HCT116 (cell line): Measurements from ENCODE around the gene ATF7. TPM values are rescaled to one million over a fixed set of nuclear protein-coding genes. Genes with fewer than 3 reads are reported as not detected.

Source experiments
- ATAC-seq: fragments of 200-7000 bp; cut with Tn5 transposase; 2 replicates; pipeline ENCODE4 v1.9.1; 2020; ENCODE audit warnings: mild to moderate bottlenecking, moderate library complexity
- BruUV-seq: library from RNA; stranded (reverse); fragments of 400-500 nt; replicated peaks from 2 replicates; lab custom pipeline; 2021; lab: Mats Ljungman, UMichigan
- CTCF ChIA-PET: fragments of 300-600 bp; sonication (Branson Sonifier 250); formaldehyde crosslinking; loops from one replicate; lab custom pipeline; 2021; ENCODE audit warnings: antibody characterized with exemption; lab: Charles Lee
- POLR2A ChIA-PET: fragments of 300-600, 350-600 bp; sonication (Branson Sonifier 250); formaldehyde crosslinking; loops from one replicate; lab custom pipeline; 2021; ENCODE audit warnings: antibody characterized with exemption; lab: Charles Lee
- RAD21 ChIA-PET, 2 experiments: fragments of 300-600 bp; sonication (Branson Sonifier 250); formaldehyde crosslinking; loops; one replicate each; lab custom pipeline; 2023; ENCODE audit warnings: low total read pairs in 2 of 2; ENCODE audit not compliant: uncharacterized antibody in 2 of 2, unreplicated experiment in 2 of 2, low non-redundant PET in 1 of 2; lab: Charles Lee
- DNase-seq: peaks from one replicate; pipeline ENCODE4 v3.0.0-alpha.2; 2010; ENCODE audit warnings: low read depth, low spot score
- H2AFZ ChIP-seq: fragments of 200-600 bp; shearing (Covaris generic), sonication (generic); 2 replicates; pipeline ENCODE4 v1.6.1; 2017; ENCODE audit warnings: low read depth, mixed run types, mixed read lengths, antibody characterized with exemption, low read length; ENCODE audit not compliant: poor library complexity, severe bottlenecking
- H3K27ac ChIP-seq: 2 replicates; pipeline ENCODE4 v1.5.1; 2012; ENCODE audit warnings: low read depth, low read length
- H3K27me3 ChIP-seq: fragments of 200-600 bp; sonication (generic); 2 replicates; pipeline ENCODE4 v1.6.1; 2016; ENCODE audit warnings: mixed run types, low read length, mixed read lengths; ENCODE audit not compliant: insufficient read depth
- H3K36me3 ChIP-seq, 2 experiments: fragments of 200-500 bp in 1 of 2; fragments of 200-600 bp in 1 of 2; sonication (Bioruptor generic) in 1 of 2; sonication (generic) in 1 of 2; 2 replicates each; pipeline versions ENCODE4 v1.5.1 to v1.6.1; 2014 to 2016; ENCODE audit warnings: low read length in 2 of 2, inconsistent platforms in 1 of 2, mixed read lengths in 1 of 2, mixed run types in 1 of 2; ENCODE audit not compliant: insufficient read depth in 2 of 2, control insufficient read depth in 1 of 2
- H3K4me1 ChIP-seq, 2 experiments: fragments of 200-600 bp in 1 of 2; sonication (generic) in 1 of 2; 2 replicates each; pipeline versions ENCODE4 v1.5.1 to v1.6.1; 2012 to 2017; ENCODE audit warnings: low read length in 2 of 2, inconsistent platforms in 1 of 2, mild to moderate bottlenecking in 1 of 2, mixed read lengths in 1 of 2, mixed run types in 1 of 2, moderate library complexity in 1 of 2; ENCODE audit not compliant: insufficient read depth in 2 of 2, control insufficient read depth in 1 of 2
- H3K4me2 ChIP-seq: fragments of 200-600 bp; sonication (generic); 2 replicates; pipeline ENCODE4 v1.6.1; 2017; ENCODE audit warnings: mixed run types, low read length, mixed read lengths
- H3K4me3 ChIP-seq, 2 experiments: fragments of 200-600 bp in 1 of 2; sonication (generic) in 1 of 2; replicated peaks in 1 of 2; 2 replicates each; pipeline ENCODE4 v1.5.1; 2011 to 2016; ENCODE audit warnings: low read length in 2 of 2, control low read depth in 1 of 2, low read depth in 1 of 2, mild to moderate bottlenecking in 1 of 2, mixed read lengths in 1 of 2, mixed run types in 1 of 2
- H3K79me2 ChIP-seq: fragments of 200-600 bp; sonication (generic); 2 replicates; pipeline ENCODE4 v1.6.1; 2017; ENCODE audit warnings: mild to moderate bottlenecking, mixed run types, low read length, moderate library complexity, mixed read lengths; ENCODE audit not compliant: insufficient read depth
- H3K9ac ChIP-seq: fragments of 200-600 bp; sonication (generic); 2 replicates; pipeline ENCODE4 v1.6.1; 2016; ENCODE audit warnings: low read length, mixed read lengths
- H3K9me2 ChIP-seq: fragments of 200-600 bp; sonication (generic), shearing (Covaris generic); 2 replicates; pipeline ENCODE4 v1.6.1; 2017; ENCODE audit warnings: mixed run types, mild to moderate bottlenecking, moderate library complexity; ENCODE audit not compliant: insufficient read depth
- H3K9me3 ChIP-seq, 2 experiments: fragments of 200-500 bp in 1 of 2; fragments of 200-600 bp in 1 of 2; sonication (Bioruptor generic) in 1 of 2; sonication (generic) in 1 of 2; 2 replicates each; pipeline ENCODE4 v1.6.1; 2014 to 2017; ENCODE audit warnings: low read length in 2 of 2, mixed read lengths in 2 of 2, inconsistent platforms in 1 of 2, low read depth in 1 of 2, mild to moderate bottlenecking in 1 of 2, mixed run types in 1 of 2, moderate library complexity in 1 of 2; ENCODE audit not compliant: control insufficient read depth in 1 of 2, insufficient read depth in 1 of 2
- H4K20me1 ChIP-seq: fragments of 200-600 bp; sonication (generic), shearing (Covaris generic); 2 replicates; pipeline ENCODE4 v1.6.1; 2017; ENCODE audit warnings: mixed run types, mild to moderate bottlenecking, moderate library complexity; ENCODE audit not compliant: insufficient read depth
- CBX3 ChIP-seq: IDR thresholded peaks from 2 replicates; pipeline ENCODE4 v1.6.1; 2012; ENCODE audit warnings: low read depth
- CEBPB ChIP-seq: IDR thresholded peaks from 2 replicates; pipeline ENCODE4 v1.6.1; 2012; ENCODE audit warnings: low read depth
- ELF1 ChIP-seq: IDR thresholded peaks from 2 replicates; pipeline ENCODE4 v1.6.1; 2012; ENCODE audit warnings: low read depth, borderline replicate concordance
- EZH2 ChIP-seq: fragments of 200-600 bp; sonication (generic); IDR thresholded peaks from 2 replicates; pipeline ENCODE4 v1.6.1; 2017; ENCODE audit warnings: antibody characterized with exemption, mixed run types
- FOSL1 ChIP-seq: IDR thresholded peaks from 2 replicates; pipeline ENCODE4 v1.6.1; 2012; ENCODE audit warnings: low read depth
- JUND ChIP-seq: IDR thresholded peaks from 2 replicates; pipeline ENCODE4 v1.6.1; 2012
- POLR2A ChIP-seq: IDR thresholded peaks from 2 replicates; pipeline ENCODE4 v1.7.0; 2011; ENCODE audit warnings: borderline replicate concordance; ENCODE audit not compliant: insufficient read depth, insufficient read length; ENCODE audit errors: extremely low read depth
- POLR2AphosphoS5 ChIP-seq: IDR thresholded peaks from 2 replicates; pipeline ENCODE4 v1.6.1; 2011; ENCODE audit warnings: mild to moderate bottlenecking, low read depth, low read length, moderate library complexity
- RAD21 ChIP-seq: IDR thresholded peaks from 2 replicates; pipeline ENCODE4 v1.6.1; 2012; ENCODE audit warnings: low read depth, mild to moderate bottlenecking
- SIN3A ChIP-seq: IDR thresholded peaks from 2 replicates; pipeline ENCODE4 v1.6.1; 2012; ENCODE audit warnings: low read depth
- SP1 ChIP-seq: IDR thresholded peaks from 2 replicates; pipeline ENCODE4 v1.6.1; 2012; ENCODE audit warnings: low read depth
- TCF7L2 ChIP-seq: IDR thresholded peaks from 2 replicates; pipeline ENCODE4 v1.7.0; 2011; ENCODE audit warnings: borderline replicate concordance, inconsistent platforms; ENCODE audit not compliant: insufficient read depth, insufficient read length; ENCODE audit errors: extremely low read depth
- YY1 ChIP-seq: IDR thresholded peaks from 2 replicates; pipeline ENCODE4 v1.6.1; 2011; ENCODE audit warnings: low read length, low read depth, moderate library complexity, mild to moderate bottlenecking; ENCODE audit not compliant: insufficient replicate concordance; ENCODE audit errors: extremely low read depth
- ZFX ChIP-seq: fragments of 450-650 bp; IDR thresholded peaks from 2 replicates; pipeline ENCODE4 v1.6.1; 2017
- ZNF274 ChIP-seq: fragments of 200-500 bp; sonication (Bioruptor generic); IDR thresholded peaks from 2 replicates; pipeline ENCODE4 v1.6.1; 2014; ENCODE audit warnings: mild to moderate bottlenecking, low read depth, low read length, inconsistent platforms
- intact Hi-C: fragments of 100-400 bp; cut with micrococcal nuclease; formaldehyde crosslinking; loops from 2 replicates; pipeline ENCODE4 v1.10.0; 2022
- total RNA-seq: library from RNA; stranded (reverse); gene quantifications from one replicate; pipeline ENCODE4 v1.2.1, GENCODE V29; 2021; ENCODE audit not compliant: unreplicated experiment
- TF ChIP-seq, protein P1 (sequence below): IDR thresholded peaks from 2 replicates; pipeline ENCODE4 v1.6.1; 2012
- TF ChIP-seq, protein P2 (sequence below): IDR thresholded peaks from 2 replicates; pipeline ENCODE4 v1.6.1; 2012
- TF ChIP-seq, protein P3 (sequence below): IDR thresholded peaks from 2 replicates; pipeline ENCODE4 v1.6.1; 2011; ENCODE audit warnings: mild to moderate bottlenecking, low read length, moderate library complexity; ENCODE audit not compliant: insufficient replicate concordance; ENCODE audit errors: extremely low read depth
- TF ChIP-seq, protein P4 (sequence below), 3 experiments: fragments of 200-600 bp in 1 of 3; sonication (generic) in 1 of 3; IDR thresholded peaks in 2 of 3; conservative IDR thresholded peaks in 1 of 3; 2 replicates each; pipeline ENCODE4 v1.5.1; 2012 to 2017; ENCODE audit warnings: low read depth in 2 of 3, low read length in 2 of 3, antibody characterized with exemption in 1 of 3, borderline replicate concordance in 1 of 3, control low read depth in 1 of 3, mild to moderate bottlenecking in 1 of 3, mixed read lengths in 1 of 3, mixed run types in 1 of 3, moderate library complexity in 1 of 3; ENCODE audit not compliant: insufficient read depth in 1 of 3
- TF ChIP-seq, protein P5 (sequence below): IDR thresholded peaks from 2 replicates; pipeline ENCODE4 v1.6.1; 2012; ENCODE audit warnings: low read depth

Gene ATF7
- total RNA-seq, 1 experiment from 2014 or later = 24.0 TPM

DNA sequence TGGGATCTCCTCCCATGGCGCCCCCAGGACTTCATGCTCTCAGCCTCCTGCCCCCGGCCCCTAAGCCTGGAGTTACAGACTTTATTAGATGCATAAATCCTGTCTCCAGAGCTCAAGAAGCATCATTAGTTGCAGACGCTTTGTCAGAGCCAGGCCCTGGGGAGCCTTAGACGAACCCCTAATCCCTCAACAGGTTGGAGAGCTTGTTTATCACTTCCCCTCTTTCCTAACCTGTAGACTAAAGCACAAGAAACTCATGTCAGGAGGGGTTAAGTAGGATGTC, 118.6 kb downstream of the ATF7 start:
- TF ChIP-seq, protein P1, sequence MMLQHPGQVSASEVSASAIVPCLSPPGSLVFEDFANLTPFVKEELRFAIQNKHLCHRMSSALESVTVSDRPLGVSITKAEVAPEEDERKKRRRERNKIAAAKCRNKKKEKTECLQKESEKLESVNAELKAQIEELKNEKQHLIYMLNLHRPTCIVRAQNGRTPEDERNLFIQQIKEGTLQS = no peak
- no peak for TF ChIP-seq ZFX
- TF ChIP-seq, protein P2, sequence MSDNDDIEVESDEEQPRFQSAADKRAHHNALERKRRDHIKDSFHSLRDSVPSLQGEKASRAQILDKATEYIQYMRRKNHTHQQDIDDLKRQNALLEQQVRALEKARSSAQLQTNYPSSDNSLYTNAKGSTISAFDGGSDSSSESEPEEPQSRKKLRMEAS = no peak
- no peak for TF ChIP-seq POLR2AphosphoS5
- TF ChIP-seq, protein P3, sequence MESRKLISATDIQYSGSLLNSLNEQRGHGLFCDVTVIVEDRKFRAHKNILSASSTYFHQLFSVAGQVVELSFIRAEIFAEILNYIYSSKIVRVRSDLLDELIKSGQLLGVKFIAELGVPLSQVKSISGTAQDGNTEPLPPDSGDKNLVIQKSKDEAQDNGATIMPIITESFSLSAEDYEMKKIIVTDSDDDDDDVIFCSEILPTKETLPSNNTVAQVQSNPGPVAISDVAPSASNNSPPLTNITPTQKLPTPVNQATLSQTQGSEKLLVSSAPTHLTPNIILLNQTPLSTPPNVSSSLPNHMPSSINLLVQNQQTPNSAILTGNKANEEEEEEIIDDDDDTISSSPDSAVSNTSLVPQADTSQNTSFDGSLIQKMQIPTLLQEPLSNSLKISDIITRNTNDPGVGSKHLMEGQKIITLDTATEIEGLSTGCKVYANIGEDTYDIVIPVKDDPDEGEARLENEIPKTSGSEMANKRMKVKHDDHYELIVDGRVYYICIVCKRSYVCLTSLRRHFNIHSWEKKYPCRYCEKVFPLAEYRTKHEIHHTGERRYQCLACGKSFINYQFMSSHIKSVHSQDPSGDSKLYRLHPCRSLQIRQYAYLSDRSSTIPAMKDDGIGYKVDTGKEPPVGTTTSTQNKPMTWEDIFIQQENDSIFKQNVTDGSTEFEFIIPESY = no peak
- TF ChIP-seq ELF1 = no peak
- TF ChIP-seq, protein P4, sequence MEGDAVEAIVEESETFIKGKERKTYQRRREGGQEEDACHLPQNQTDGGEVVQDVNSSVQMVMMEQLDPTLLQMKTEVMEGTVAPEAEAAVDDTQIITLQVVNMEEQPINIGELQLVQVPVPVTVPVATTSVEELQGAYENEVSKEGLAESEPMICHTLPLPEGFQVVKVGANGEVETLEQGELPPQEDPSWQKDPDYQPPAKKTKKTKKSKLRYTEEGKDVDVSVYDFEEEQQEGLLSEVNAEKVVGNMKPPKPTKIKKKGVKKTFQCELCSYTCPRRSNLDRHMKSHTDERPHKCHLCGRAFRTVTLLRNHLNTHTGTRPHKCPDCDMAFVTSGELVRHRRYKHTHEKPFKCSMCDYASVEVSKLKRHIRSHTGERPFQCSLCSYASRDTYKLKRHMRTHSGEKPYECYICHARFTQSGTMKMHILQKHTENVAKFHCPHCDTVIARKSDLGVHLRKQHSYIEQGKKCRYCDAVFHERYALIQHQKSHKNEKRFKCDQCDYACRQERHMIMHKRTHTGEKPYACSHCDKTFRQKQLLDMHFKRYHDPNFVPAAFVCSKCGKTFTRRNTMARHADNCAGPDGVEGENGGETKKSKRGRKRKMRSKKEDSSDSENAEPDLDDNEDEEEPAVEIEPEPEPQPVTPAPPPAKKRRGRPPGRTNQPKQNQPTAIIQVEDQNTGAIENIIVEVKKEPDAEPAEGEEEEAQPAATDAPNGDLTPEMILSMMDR (IDR thresholded peaks at IDR 0.05 in 2 of 3, conservative IDR thresholded peaks at IDR 0.05 in 1 of 3; ENCODE audit: borderline replicate concordance in 1 of 3, insufficient read depth in 1 of 3, low read depth in 2 of 3, low read length in 2 of 3) = no peak
- TF ChIP-seq JUND = no peak
- TF ChIP-seq EZH2 = no peak
- no peak for TF ChIP-seq RAD21
- TF ChIP-seq, protein P5, sequence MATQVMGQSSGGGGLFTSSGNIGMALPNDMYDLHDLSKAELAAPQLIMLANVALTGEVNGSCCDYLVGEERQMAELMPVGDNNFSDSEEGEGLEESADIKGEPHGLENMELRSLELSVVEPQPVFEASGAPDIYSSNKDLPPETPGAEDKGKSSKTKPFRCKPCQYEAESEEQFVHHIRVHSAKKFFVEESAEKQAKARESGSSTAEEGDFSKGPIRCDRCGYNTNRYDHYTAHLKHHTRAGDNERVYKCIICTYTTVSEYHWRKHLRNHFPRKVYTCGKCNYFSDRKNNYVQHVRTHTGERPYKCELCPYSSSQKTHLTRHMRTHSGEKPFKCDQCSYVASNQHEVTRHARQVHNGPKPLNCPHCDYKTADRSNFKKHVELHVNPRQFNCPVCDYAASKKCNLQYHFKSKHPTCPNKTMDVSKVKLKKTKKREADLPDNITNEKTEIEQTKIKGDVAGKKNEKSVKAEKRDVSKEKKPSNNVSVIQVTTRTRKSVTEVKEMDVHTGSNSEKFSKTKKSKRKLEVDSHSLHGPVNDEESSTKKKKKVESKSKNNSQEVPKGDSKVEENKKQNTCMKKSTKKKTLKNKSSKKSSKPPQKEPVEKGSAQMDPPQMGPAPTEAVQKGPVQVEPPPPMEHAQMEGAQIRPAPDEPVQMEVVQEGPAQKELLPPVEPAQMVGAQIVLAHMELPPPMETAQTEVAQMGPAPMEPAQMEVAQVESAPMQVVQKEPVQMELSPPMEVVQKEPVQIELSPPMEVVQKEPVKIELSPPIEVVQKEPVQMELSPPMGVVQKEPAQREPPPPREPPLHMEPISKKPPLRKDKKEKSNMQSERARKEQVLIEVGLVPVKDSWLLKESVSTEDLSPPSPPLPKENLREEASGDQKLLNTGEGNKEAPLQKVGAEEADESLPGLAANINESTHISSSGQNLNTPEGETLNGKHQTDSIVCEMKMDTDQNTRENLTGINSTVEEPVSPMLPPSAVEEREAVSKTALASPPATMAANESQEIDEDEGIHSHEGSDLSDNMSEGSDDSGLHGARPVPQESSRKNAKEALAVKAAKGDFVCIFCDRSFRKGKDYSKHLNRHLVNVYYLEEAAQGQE = no peak
- TF ChIP-seq YY1 = no peak
- no peak for TF ChIP-seq ZNF274
- TF ChIP-seq FOSL1 = no peak
- TF ChIP-seq POLR2A = no peak
- TF ChIP-seq CBX3 = no peak
- no peak for TF ChIP-seq CEBPB
- TF ChIP-seq SIN3A = no peak
- TF ChIP-seq SP1 = no peak
- TF ChIP-seq TCF7L2 = no peak
- BruUV-seq = no TSS peak
- H3K36me3 ChIP-seq = peaks cover 5 to 9% of the 10 kb centered on the region in 2 experiments; a peak in 3 of 4 replicates
- H4K20me1 ChIP-seq = no peaks in the 10 kb centered on the region
- no peaks in the 10 kb centered on the region for H3K27me3 ChIP-seq
- no peak overlapping the region for H3K4me2 ChIP-seq
- no peaks in the 10 kb centered on the region for H3K9me3 ChIP-seq
- DNase-seq (no peak), ATAC-seq (no peak)
- H3K4me1 ChIP-seq = peaks cover 0 to 7% of the 10 kb centered on the region in 2 experiments; a peak in 1 of 4 replicates
- H3K27ac ChIP-seq = no peak overlapping the region
- RAD21 ChIA-PET = interaction anchor here in 1 of 2 experiments (1.4 kb wide), 1 partner anchor 31 kb away, joined by 5 read pairs; no protein-coding TSS in a partner anchor
- no peak overlapping the region for H3K9ac ChIP-seq
- intact Hi-C loops = no loop called here
- H3K79me2 ChIP-seq = peaks cover 5% of the 10 kb centered on the region; the same call in 1 of the 2 replicates
- H3K9me2 ChIP-seq = no peaks in the 10 kb centered on the region
- no peak overlapping the region for H3K4me3 ChIP-seq
- CTCF ChIA-PET = interaction anchor here (1.5 to 2.8 kb wide), 5 partner anchors 8 to 180 kb away, joined by 5 to 21 read pairs (median 14); partner anchors contain the start of gene MAP3K12
- H2AFZ ChIP-seq = no peak overlapping the region
- POLR2A ChIA-PET = no interaction called here
